Measurements from ENCODE around the gene ARNT2.

DNA sequence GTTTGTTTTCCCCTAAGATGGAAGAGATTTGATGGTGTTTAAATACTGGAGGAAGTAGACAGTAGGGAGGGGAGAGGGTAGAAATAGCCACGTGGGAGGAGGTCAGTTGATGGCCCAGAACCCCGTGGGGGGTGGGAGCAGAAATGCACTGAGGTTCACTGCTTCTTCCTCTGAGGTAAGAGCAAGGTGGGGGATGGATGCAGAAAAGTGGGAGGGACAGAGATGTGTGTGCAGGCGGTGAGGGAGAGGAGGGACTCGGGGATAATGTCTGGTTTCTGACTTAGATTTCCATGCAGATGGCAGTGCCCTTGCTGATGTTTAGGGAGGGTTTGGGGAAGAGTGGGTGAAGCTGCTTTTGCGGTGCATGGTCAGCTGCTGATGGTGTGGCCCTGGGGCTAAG, 102.9 kb downstream of the ARNT2 start:
- no peak for TF ChIP-seq POLR2A (IDR thresholded peaks at IDR 0.05)
- TF ChIP-seq, protein P1, sequence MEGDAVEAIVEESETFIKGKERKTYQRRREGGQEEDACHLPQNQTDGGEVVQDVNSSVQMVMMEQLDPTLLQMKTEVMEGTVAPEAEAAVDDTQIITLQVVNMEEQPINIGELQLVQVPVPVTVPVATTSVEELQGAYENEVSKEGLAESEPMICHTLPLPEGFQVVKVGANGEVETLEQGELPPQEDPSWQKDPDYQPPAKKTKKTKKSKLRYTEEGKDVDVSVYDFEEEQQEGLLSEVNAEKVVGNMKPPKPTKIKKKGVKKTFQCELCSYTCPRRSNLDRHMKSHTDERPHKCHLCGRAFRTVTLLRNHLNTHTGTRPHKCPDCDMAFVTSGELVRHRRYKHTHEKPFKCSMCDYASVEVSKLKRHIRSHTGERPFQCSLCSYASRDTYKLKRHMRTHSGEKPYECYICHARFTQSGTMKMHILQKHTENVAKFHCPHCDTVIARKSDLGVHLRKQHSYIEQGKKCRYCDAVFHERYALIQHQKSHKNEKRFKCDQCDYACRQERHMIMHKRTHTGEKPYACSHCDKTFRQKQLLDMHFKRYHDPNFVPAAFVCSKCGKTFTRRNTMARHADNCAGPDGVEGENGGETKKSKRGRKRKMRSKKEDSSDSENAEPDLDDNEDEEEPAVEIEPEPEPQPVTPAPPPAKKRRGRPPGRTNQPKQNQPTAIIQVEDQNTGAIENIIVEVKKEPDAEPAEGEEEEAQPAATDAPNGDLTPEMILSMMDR (IDR thresholded peaks at IDR 0.05), result no peak
- TF ChIP-seq EP300 (IDR thresholded peaks at IDR 0.05), result no peak
